ENCODE measurements around the gene NAV2.

Gene NAV2

GRCh38 chr11:20051469-20052399 lies 339.1 kb downstream of the NAV2 start:
- DNase-seq (ENCODE audit: low read depth, low spot score): no peak

DNA sequence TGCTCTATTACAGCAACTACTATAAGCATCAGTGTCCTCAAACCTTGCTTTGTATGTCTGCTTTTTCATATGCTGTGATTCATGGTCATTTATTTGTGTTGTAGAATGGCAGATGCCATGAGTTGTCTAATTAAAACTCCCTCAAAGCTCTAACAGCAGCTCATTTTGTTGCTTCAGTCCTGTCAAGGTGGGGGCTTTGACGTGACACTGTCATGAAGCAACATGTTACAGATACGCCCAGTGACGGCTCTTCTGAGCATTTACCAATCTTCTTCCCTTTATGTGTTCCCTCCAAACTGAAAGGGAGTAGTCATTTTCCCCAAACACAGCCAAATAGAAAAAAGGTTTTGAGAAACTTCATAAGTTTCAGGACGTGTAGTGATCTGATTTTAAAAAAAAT lies 340.9 kb downstream of the NAV2 start:
- DNase-seq (ENCODE audit: low read depth, low spot score): no peak

- no peak for DNase-seq (ENCODE audit: low read depth, low spot score)
These were observed 341.9 kb downstream of the NAV2 start for GRCh38 chr11:20054584-20054983.

GRCh38 chr11:20055312-20055711 lies 342.7 kb downstream of the NAV2 start:
- DNase-seq (ENCODE audit: low read depth, low spot score): no peak

GRCh38 chr11:20056109-20056949 lies 343.7 kb downstream of the NAV2 start:
- peak; percentile 62 for DNase-seq (ENCODE audit: low read depth, low spot score)

DNA sequence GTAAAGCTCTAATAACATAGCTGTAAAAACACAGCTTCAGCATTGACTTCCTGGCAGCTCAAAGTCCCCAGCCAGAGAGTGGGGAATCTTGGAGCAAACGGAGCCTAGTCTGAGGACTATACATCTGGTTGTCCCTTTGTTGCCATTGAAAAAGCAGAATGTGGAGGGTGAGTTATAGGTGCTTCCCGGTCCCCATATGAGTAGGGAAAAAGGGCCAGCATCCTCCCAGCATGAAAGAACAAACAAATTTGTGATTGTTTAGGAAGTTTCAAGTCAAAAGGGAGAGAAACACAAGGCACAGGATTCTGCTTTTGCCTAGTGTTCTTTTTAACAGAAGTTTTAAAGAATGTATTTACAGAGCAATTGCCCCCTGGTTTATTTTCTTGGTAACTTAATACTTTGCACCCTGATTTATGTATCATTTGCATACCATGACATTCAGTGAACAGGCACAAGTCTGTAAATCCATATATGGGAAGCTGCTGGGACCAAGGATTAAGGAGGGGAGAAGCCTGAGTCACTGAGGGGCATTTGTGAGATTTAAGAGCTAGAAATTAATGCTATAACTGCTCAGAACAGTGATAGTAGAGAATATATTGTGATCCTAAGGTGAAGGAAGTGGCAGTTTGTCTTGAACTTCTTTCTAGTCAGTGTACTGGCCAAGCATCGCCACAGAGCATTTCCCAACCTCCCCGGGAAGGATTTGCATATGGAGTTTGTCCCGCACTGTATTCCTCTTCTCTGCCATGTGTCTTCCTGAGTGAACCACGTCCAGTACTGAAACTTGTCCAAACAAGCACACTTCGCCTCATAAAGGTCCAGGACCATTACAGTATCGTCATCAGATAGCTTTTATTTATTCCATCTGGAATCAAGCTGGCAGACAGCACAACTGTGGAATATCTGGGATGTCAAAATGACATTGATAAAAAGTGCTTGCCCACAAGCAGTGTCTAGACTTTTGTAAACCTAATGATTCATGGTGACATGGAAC lies 344.6 kb downstream of the NAV2 start:
- DNase-seq (ENCODE audit: low read depth, low spot score): peak; percentile 41

GRCh38 chr11:20058749-20059458 lies 346.3 kb downstream of the NAV2 start:
- no peak for DNase-seq (ENCODE audit: low read depth, low spot score)

DNA sequence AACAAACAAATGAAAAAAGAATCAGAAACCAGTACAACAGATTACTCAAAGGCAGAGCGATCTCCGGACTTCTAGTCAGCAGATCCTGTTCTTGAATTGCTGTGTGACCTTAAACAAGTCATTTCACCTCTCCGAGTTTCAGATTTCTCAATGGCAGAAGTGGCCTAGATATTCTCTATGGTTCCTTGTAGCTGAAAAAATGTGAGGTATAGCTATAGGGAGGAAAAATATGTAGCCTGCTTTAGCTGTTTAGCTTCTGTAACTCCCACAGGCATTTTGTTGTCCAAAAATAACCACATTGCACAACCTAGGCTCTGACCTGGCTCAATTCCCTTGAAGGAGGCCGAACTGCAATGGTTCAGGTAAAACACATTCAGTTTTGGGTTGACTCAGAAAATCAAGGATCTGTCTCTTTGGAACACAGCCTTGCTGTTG lies 347.0 kb downstream of the NAV2 start:
- no peak for DNase-seq (ENCODE audit: low read depth, low spot score)

- no peak for DNase-seq (ENCODE audit: low read depth, low spot score)
These were observed 347.5 kb downstream of the NAV2 start for GRCh38 chr11:20060181-20060580.

DNA sequence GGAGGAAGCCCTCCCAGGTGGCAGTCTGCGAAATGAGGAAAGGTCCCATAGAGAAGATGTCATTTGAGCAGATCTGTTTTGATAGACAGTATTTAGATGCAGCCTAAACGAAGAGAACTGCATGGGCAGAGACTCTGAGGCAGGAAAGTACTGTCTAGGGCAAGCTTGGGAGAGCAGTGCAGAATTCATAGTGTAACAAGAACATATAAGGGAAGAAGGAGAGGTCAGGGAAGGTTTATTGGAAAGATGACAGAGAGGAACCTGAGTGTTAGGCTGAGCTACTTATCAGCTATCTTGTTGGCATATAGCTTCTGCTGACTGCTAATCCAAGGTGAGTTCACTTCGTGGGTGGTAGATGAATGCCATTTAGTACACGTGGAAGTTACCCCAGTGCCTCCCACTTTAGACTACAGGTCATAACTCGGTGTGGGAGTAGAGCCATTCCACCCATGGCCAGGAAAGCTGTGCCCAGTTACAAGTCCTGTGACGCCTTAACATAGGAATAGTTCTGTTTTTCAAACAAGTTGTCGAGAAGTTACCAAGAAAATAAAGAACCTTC lies 348.1 kb downstream of the NAV2 start:
- no peak for DNase-seq (ENCODE audit: low read depth, low spot score)

DNA sequence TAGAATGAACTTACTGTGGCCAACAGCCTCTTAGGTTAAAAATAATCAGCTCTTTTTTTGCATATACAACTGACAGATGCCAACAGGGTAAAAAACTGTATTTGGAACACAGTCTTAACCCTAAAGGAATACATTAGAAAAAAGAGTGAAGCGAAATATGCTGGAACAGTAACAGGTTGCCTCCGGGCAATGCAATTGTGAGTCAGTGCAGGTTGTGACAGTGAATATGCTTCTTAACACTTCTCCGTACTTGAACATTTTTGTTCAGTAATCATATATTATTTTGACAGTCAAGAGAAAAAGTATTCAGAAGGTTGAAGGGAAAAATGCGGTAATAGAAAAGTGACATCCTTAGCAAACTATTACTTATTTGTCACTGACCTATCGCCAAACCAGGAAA lies 349.1 kb downstream of the NAV2 start:
- DNase-seq (ENCODE audit: low read depth, low spot score): no peak

DNA sequence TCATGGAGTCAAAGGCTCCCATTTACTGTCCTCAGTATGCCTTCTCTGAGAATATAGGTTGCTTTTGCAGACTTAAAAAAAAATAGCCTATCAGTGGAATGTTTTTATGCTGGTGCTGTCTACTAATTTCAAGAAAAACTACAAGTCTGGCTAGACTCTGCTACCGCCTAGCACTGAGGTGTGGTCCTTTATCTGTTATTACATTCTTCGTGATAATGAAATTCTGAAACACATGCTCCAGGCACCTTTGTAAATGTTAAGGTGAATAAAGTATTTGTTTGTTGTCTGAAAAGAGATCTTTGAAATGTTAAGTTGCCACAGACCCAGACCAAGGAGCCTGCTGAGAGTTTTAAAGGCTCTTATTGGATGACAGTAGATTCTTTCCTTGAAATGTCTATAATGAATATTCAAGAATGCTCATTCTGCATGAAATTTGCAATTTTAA lies 352.3 kb downstream of the NAV2 start:
- no peak for DNase-seq (ENCODE audit: low read depth, low spot score)

DNA sequence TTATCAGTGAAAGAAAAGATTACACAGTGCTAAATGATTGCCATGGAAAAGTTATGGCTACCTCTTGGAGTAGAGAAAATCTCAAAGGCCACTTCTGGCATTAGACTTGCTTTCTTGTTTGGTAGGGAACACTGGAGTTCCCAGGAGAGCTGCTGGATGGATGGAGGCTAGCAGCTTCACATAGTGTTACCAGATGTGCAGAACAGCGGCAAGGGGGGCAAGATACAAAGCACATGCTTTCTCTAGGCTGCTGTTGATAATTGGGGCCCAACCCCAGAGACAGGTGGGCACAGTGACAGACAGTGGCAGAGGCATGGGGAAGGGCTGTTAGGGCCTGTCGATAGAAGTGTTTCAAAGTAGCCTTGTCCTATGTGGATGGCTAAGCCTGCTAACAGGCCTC lies 352.8 kb downstream of the NAV2 start:
- DNase-seq (ENCODE audit: low read depth, low spot score): no peak

DNA sequence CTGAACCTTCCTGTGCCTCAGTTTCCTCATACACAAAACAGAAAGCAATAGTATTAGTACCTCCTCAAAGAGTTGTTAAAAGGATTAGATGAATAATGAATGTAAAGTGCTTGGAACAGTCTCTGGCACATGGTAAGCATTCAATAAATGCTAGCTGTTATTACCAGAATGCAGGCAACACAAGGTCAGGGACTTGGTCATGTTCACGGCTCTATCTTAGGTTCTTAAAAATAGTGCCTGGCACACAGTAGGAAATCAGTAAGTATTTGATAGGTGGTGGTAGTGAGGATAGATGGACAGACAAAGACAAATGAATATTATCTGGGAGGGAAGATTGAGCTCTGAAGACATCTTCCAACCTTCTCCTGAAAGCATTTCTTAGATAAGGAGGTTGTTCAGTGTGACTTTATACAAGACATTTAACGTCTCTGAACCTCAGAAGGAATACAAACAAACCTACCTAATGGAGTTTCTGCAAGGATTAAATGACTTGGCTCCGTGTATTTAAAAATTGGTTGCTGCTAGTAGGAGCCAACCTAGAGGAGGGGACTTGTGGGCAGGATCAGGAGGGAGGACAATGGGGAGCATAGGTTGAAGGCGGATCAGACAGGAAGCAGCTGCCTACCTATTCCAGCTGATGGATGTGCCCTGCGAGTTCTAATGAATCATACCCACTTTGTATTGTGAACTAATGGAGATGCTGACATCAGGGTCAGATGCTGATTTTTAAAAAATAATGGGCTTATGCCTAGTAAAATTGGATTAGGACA lies 353.6 kb downstream of the NAV2 start:
- DNase-seq (ENCODE audit: low read depth, low spot score): no peak

DNA sequence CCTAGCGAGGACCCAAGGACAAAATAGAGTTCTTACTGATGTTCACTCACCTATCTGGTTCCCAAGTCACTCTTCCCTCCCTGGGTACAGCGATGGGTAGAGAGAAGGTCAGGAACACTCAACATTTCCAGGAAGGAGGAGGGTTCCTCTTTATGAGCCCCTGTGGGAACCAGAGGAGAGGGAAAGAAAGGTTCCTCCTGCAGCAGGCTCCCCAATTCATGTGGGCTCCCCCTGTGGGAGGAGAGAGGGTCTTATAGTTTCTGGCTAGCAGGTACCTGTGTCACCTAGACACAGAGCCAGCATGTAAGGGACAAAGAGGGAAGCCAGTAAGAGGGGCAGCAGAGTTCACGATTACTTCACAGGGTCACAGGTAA lies 354.1 kb downstream of the NAV2 start:
- DNase-seq (ENCODE audit: low read depth, low spot score): no peak

DNA sequence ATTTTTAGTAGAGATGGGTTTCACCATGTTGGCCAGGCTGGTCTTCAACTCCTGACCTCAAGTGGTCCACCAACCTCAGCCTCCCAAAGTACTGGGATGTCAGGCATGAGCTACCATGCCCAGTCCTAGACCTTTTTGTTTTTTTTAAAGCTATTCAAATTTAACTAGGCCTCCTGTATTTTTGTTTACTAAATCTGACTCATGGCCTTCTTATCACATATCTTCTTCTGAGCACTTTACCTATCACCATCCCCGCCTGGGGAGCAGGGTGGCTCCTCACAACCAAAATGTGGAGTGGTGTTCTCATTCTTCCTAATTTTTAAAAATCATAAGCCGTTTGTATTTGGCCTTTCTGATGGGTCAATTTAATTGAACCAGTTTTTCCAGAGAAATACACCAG lies 355.0 kb downstream of the NAV2 start:
- DNase-seq (ENCODE audit: low read depth, low spot score): no peak

DNA sequence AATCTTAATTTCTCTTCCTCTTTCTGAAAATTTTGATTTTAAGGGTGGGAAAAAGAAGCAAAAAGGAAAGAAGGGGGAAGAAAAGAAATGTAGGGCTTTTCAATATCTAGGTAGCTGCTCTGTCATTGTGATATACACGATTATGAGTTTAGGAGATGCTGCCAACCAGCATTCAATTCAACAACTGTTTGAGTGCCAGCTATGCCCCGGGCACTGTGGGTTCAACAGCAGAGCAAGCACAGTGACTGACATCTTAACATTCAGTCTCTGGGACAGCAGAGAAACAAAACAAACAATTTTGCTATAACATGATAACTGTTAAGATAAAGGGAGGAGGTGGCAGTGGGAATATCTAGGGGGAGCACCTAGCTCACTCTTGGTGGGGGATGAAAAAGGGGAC lies 356.1 kb downstream of the NAV2 start:
- DNase-seq (ENCODE audit: low read depth, low spot score): no peak

GRCh38 chr11:20070459-20070858 lies 357.8 kb downstream of the NAV2 start:
- DNase-seq (ENCODE audit: low read depth, low spot score): peak; percentile 82

DNA sequence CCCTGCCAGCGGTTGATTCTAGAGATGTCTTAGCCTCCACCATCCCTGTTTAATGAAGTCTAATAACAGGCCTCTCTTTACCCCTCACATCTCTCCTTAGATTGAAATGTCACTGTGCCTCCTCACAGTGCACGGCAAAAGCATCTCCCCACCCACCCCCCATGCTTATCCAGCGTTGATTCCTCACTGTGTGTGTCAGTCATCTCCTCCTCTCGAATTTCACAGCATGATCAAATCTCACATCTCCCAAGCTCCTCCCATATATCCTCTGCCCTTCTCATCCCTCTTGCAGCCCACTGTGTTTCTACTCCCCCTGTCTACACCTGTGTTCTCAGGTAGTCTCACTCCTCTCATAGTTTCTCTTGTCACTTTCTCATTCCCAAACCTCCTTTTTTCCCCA lies 363.0 kb downstream of the NAV2 start:
- DNase-seq (ENCODE audit: low read depth, low spot score): no peak

DNA sequence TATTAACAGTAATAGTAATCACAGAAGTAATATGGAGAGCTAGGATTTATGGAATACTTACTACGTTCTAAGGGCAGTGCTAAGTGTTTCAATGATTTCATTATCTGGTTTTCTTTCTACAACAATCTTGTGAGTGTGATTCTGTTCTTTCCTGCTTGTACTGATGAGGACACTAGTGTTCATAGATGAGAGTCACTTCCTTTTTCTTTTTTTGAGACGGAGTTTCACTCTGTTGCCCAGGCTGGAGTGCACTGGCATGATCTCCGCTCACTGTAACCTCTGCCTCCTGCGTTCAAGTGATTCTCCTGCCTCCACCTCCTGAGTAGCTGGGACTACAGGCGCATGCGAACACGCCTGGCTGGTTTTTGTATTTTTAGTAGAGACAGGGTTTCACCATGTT lies 366.2 kb downstream of the NAV2 start:
- DNase-seq (ENCODE audit: low read depth, low spot score): no peak
